ENCODE data around the gene ACSM5. TPM values are rescaled to one million over a fixed set of nuclear protein-coding genes. Genes with fewer than 3 reads are reported as not detected.
"Not testable (repeated sequence)": the region's sequence is repeated elsewhere in the genome, so short reads cannot be mapped to it uniquely, and the experiment has no call there.

The ACSM5 gene
- polyA plus RNA-seq, 3 donors, result 3.8 to 5.9 (median 5.0) TPM

- no peak for DNase-seq (ENCODE audit: extremely low read depth in 1 of 11, low read depth in 9 of 11, low spot score in 4 of 11)
Observed at GRCh38 chr16:20396846-20397467, 12.4 kb upstream of the ACSM5 start.

- DNase-seq (ENCODE audit: extremely low read depth in 1 of 11, low read depth in 9 of 11, low spot score in 4 of 11), result no peak
Observed at GRCh38 chr16:20397468-20398074, 11.8 kb upstream of the ACSM5 start.

GRCh38 chr16:20398603-20399002, 10.7 kb upstream of the ACSM5 start:
- DNase-seq (ENCODE audit: extremely low read depth in 1 of 11, low read depth in 9 of 11, low spot score in 4 of 11), result no peak

GRCh38 chr16:20399185-20399584, 10.1 kb upstream of the ACSM5 start:
- DNase-seq (ENCODE audit: extremely low read depth in 1 of 11, low read depth in 9 of 11, low spot score in 4 of 11), result no peak

- no peak for DNase-seq (ENCODE audit: extremely low read depth in 1 of 11, low read depth in 9 of 11, low spot score in 4 of 11)
Observed at GRCh38 chr16:20401066-20401465, 8.3 kb upstream of the ACSM5 start.

GRCh38 chr16:20401475-20402016, 7.8 kb upstream of the ACSM5 start:
- no peak for DNase-seq (ENCODE audit: extremely low read depth in 1 of 11, low read depth in 9 of 11, low spot score in 4 of 11)

- no peak for DNase-seq (ENCODE audit: extremely low read depth in 1 of 11, low read depth in 9 of 11, low spot score in 4 of 11)
Observed at GRCh38 chr16:20402651-20403050, 6.7 kb upstream of the ACSM5 start.

GRCh38 chr16:20404637-20405036, 4.7 kb upstream of the ACSM5 start, which contains the start of gene PDILT:
TSS of gene PDILT (minus strand) at chr16:20404737. CDS start at chr16:20399300, 5,437 bp downstream.
- no peak for DNase-seq (ENCODE audit: extremely low read depth in 1 of 11, low read depth in 9 of 11, low spot score in 4 of 11)

GRCh38 chr16:20410121-20410723, 888 bp downstream of the ACSM5 start:
- DNase-seq (ENCODE audit: extremely low read depth in 1 of 11, low read depth in 9 of 11, low spot score in 4 of 11), result no peak

- no peak for DNase-seq (ENCODE audit: extremely low read depth in 1 of 11, low read depth in 9 of 11, low spot score in 4 of 11)
Observed at GRCh38 chr16:20411055-20411454, 1.7 kb downstream of the ACSM5 start.

- no peak for DNase-seq (ENCODE audit: extremely low read depth in 1 of 11, low read depth in 9 of 11, low spot score in 4 of 11)
Observed at GRCh38 chr16:20415541-20415940, 6.2 kb downstream of the ACSM5 start.

GRCh38 chr16:20419093-20419492, 9.8 kb downstream of the ACSM5 start:
- not testable (repeated sequence) for DNase-seq (ENCODE audit: extremely low read depth in 1 of 11, low read depth in 9 of 11, low spot score in 4 of 11)

- not testable (repeated sequence) for DNase-seq (ENCODE audit: extremely low read depth in 1 of 11, low read depth in 9 of 11, low spot score in 4 of 11)
Observed at GRCh38 chr16:20421748-20422147, 12.4 kb downstream of the ACSM5 start.

GRCh38 chr16:20423772-20424128, 14.4 kb downstream of the ACSM5 start:
- not testable (repeated sequence) for DNase-seq (ENCODE audit: extremely low read depth in 1 of 11, low read depth in 9 of 11, low spot score in 4 of 11)

- DNase-seq (ENCODE audit: extremely low read depth in 1 of 11, low read depth in 9 of 11, low spot score in 4 of 11), result no peak
Observed at GRCh38 chr16:20424129-20424866, 15.0 kb downstream of the ACSM5 start.

- not testable (repeated sequence) for DNase-seq (ENCODE audit: extremely low read depth in 1 of 11, low read depth in 9 of 11, low spot score in 4 of 11)
Observed at GRCh38 chr16:20427401-20427797, 18.1 kb downstream of the ACSM5 start.

GRCh38 chr16:20429499-20429898, 20.2 kb downstream of the ACSM5 start:
- DNase-seq (ENCODE audit: extremely low read depth in 1 of 11, low read depth in 9 of 11, low spot score in 4 of 11), result not testable (repeated sequence)

GRCh38 chr16:20430480-20430879, 21.1 kb downstream of the ACSM5 start:
- not testable (repeated sequence) for DNase-seq (ENCODE audit: extremely low read depth in 1 of 11, low read depth in 9 of 11, low spot score in 4 of 11)

GRCh38 chr16:20430948-20431347, 21.6 kb downstream of the ACSM5 start:
- no peak for DNase-seq (ENCODE audit: extremely low read depth in 1 of 11, low read depth in 9 of 11, low spot score in 4 of 11)

GRCh38 chr16:20438950-20439349, 29.6 kb downstream of the ACSM5 start:
- not testable (repeated sequence) for DNase-seq (ENCODE audit: extremely low read depth in 1 of 11, low read depth in 9 of 11, low spot score in 4 of 11)
